ENCODE data around the gene SSC5D. TPM values are rescaled to one million over a fixed set of nuclear protein-coding genes. Genes with fewer than 3 reads are reported as not detected.

The SSC5D gene
- total and polyA plus RNA-seq, 2 of the 4 experiments (the other 2 are of a cell fraction) = 1.4 to 19.1 TPM

GRCh38 chr19:55461974-55462626 lies 26.1 kb upstream of the SSC5D start:
- Histone ChIP-seq H4K91ac (ENCODE audit: insufficient read depth, low read depth, low read length) (peak overlapping the region; percentile 71; the same call in 1 of the 2 replicates), H3K56ac (ENCODE audit: extremely low read depth, insufficient read depth, low read length) (peak overlapping the region; percentile 64; the same call in 1 of the 2 replicates), H3K4me1 (ENCODE audit: control insufficient read depth, insufficient read depth, low read length) (peaks cover 3% of the 10 kb centered on the region; the same call in 1 of the 2 replicates), H3K79me1 (ENCODE audit: low read depth in 1 of 2, low read length in 2 of 2) (peaks cover 5 to 24% of the 10 kb centered on the region in 2 experiments; a peak in 3 of 4 replicates), H3K36me3 (ENCODE audit: control insufficient read depth, insufficient read depth, low read length) (no peaks in the 10 kb centered on the region), H3K4me3 (ENCODE audit: insufficient read depth, low read depth, low read length) (peak overlapping the region; percentile 58), H3K9me1 (ENCODE audit: insufficient read depth, low read length) (0 out of 2 replicates have a peak, but pooled peaks cover 4% of the 10 kb centered on the region), H3K27ac (ENCODE audit: insufficient read depth, low read length) (peak overlapping the region; percentile 66), H4K20me1 (ENCODE audit: insufficient read depth, low read length) (peaks cover 4% of the 10 kb centered on the region; the same call in 1 of the 2 replicates), H2AFZ (replicated peaks; ENCODE audit: low read length, poor library complexity) (peak overlapping the region; percentile 94), H2BK20ac (ENCODE audit: low read depth, low read length) (no peak overlapping the region), H4K8ac (ENCODE audit: low read depth in 2 of 2, low read length in 2 of 2) (peak overlapping the region; percentile 96 to 98), H2BK5ac (ENCODE audit: low read depth, low read length, poor library complexity, severe bottlenecking) (peak overlapping the region; percentile 25), H3K27me3 (ENCODE audit: control insufficient read depth, insufficient read depth, low read length) (no peaks in the 10 kb centered on the region), H3K14ac (replicated peaks; ENCODE audit: low read depth, low read length) (peak overlapping the region; percentile 65), H3K4ac (ENCODE audit: low read depth, low read length) (peak overlapping the region; percentile 79), H2AK9ac (replicated peaks; ENCODE audit: low read depth, low read length, poor library complexity) (peak overlapping the region; percentile 68), H4K5ac (ENCODE audit: low read depth, low read length) (peak overlapping the region; percentile 80), H3K23ac (ENCODE audit: low read depth, low read length) (peak overlapping the region; percentile 40; the same call in 1 of the 2 replicates), H3K4me2 (ENCODE audit: low read depth, low read length) (peak overlapping the region; percentile 91), H3K9me3 (ENCODE audit: control insufficient read depth, insufficient read depth, low read length) (no peaks in the 10 kb centered on the region), H2BK15ac (ENCODE audit: low read depth, low read length) (no peak overlapping the region), H3K9ac (ENCODE audit: low read depth, low read length) (peak overlapping the region; percentile 62), H3K18ac (ENCODE audit: low read depth, low read length) (peak overlapping the region; percentile 14), H2BK120ac (ENCODE audit: low read depth, low read length) (no peak overlapping the region), H2AK5ac (ENCODE audit: low read depth, low read length) (peak overlapping the region; percentile 55)
- dilution Hi-C loops (cut with HindIII; ENCODE audit: low sequenced_read_pairs, unreplicated experiment) = no loop called here
- no peak for TF ChIP-seq RAD21 (IDR thresholded peaks at IDR 0.05; ENCODE audit: low read length)
- TF ChIP-seq NFE2L2 (IDR thresholded peaks at IDR 0.05; ENCODE audit: low read depth, low read length) = no peak
- no peak for TF ChIP-seq RFX5 (IDR thresholded peaks at IDR 0.05; ENCODE audit: low read depth, low read length)
- TF ChIP-seq MAZ (IDR thresholded peaks at IDR 0.05; ENCODE audit: borderline replicate concordance, low read depth, low read length) = no peak
- no peak for TF ChIP-seq BHLHE40 (IDR thresholded peaks at IDR 0.05; ENCODE audit: low read depth, low read length)
- TF ChIP-seq RCOR1 (IDR thresholded peaks at IDR 0.05; ENCODE audit: insufficient replicate concordance, low read length) = no peak
- TF ChIP-seq MXI1 (IDR thresholded peaks at IDR 0.05; ENCODE audit: borderline replicate concordance, low read depth, low read length) = no peak
- no peak for TF ChIP-seq CEBPB (IDR thresholded peaks at IDR 0.05; ENCODE audit: low read depth, low read length)
- no peak for TF ChIP-seq ELK1 (IDR thresholded peaks at IDR 0.05; ENCODE audit: borderline replicate concordance, low read depth, low read length)
- TF ChIP-seq CHD1 (IDR thresholded peaks at IDR 0.05; ENCODE audit: low read depth, low read length) = no peak
- no peak; the same call in 1 of the 2 replicates for TF ChIP-seq POLR2A (IDR thresholded peaks at IDR 0.05; ENCODE audit: low read depth, low read length)
- no peak for TF ChIP-seq MAFK (IDR thresholded peaks at IDR 0.05; ENCODE audit: low read depth, low read length)
- 80% methylated on average over 1 of the region's 27 CpGs; no CpG with 5 or more reads in 1 of the 2 experiments for WGBS, 2 experiments (ENCODE audit: extremely low coverage in 2 of 2, insufficient read length in 1 of 2)
- BruUV-seq (replicated peaks) = no TSS peak
- ChIA-PET POLR2A (ENCODE audit: unreplicated experiment) (no interaction called here), CTCF (interaction anchor here (1.0 kb wide), 2 partner anchors 15 to 42 kb away, joined by 3 to 6 read pairs; partner anchors contain the start of gene ZNF628)
- DNase-seq = peak; percentile 33
- intact Hi-C loops (cut with micrococcal nuclease) = loop anchor here (2.0 kb wide), 1 partner anchor 145 kb away; no protein-coding TSS in a partner anchor
- in situ Hi-C loops (cut with MboI; ENCODE audit: low sequenced_read_pairs) = no loop called here
- no peak for ATAC-seq (ENCODE audit: low read depth)

Measured in IMR-90 (cell line).